LNCaP clone FGC (cell line): ENCODE data around the gene HID1.

Source experiments
- DNase-seq: peaks from one replicate; pipeline ENCODE4 v3.0.0-alpha.2; 2011; ENCODE audit warnings: low read depth
- H3K4me3 ChIP-seq: 2 replicates; pipeline ENCODE4 v1.5.1; 2011; ENCODE audit warnings: mild to moderate bottlenecking, low read depth, low read length, control low read depth
- CTCF ChIP-seq: IDR thresholded peaks from 2 replicates; pipeline ENCODE4 v1.5.1; 2012; ENCODE audit warnings: mild to moderate bottlenecking; ENCODE audit not compliant: control insufficient read depth, insufficient read depth; ENCODE audit errors: extremely low read depth

HID1 gene

GRCh38 chr17:74972107-74972972 lies at the start of gene HID1:
Gene HID1, minus strand, starts transcription at chr17:74972759. Its CDS starts 103 bp downstream, at chr17:74972656.
- H3K4me3 ChIP-seq, result peak within 1 kb of the TSS; percentile 87
- DNase-seq, result peak; percentile 46

GRCh38 chr17:75020331-75021110 lies 48.0 kb upstream of the HID1 start:
- peak; percentile 78 for DNase-seq
- TF ChIP-seq CTCF, result no peak
- peak overlapping the region; percentile 16; the same call in 1 of the 2 replicates for H3K4me3 ChIP-seq

More at GRCh38 chr17:74972107-74972972, at the start of gene HID1:
- TF ChIP-seq CTCF, result no peak

GRCh38 chr17:75019710-75020109 lies 47.2 kb upstream of the HID1 start:
- no peak for DNase-seq
- TF ChIP-seq CTCF, result no peak
- 0 out of 2 replicates have a peak overlapping the region, but pooled peaks have one; percentile 16 for H3K4me3 ChIP-seq

- no peak for TF ChIP-seq CTCF
- DNase-seq, result no peak
Measured at GRCh38 chr17:75019146-75019545, 46.6 kb upstream of the HID1 start.

GRCh38 chr17:75013092-75013559 lies 40.6 kb upstream of the HID1 start:
- peak overlapping the region; percentile 85 for H3K4me3 ChIP-seq
- no peak for TF ChIP-seq CTCF
- DNase-seq, result no peak

More at GRCh38 chr17:75019146-75019545, 46.6 kb upstream of the HID1 start:
- no peak overlapping the region for H3K4me3 ChIP-seq

GRCh38 chr17:75012346-75013091 lies 40.0 kb upstream of the HID1 start, which contains the start of gene MRPL58:
Gene MRPL58, plus strand, starts transcription at chr17:75012670. Its CDS starts 17 bp downstream, at chr17:75012687.
- H3K4me3 ChIP-seq, result peak within 1 kb of the TSS; percentile 85
- peak; percentile 35 for DNase-seq
- peak; percentile 21; the same call in 1 of the 2 replicates for TF ChIP-seq CTCF
